ENCODE results near the gene TRAPPC2L. TPM values are rescaled to one million over a fixed set of nuclear protein-coding genes. Genes with fewer than 3 reads are reported as not detected.

Gene TRAPPC2L
- total and polyA plus RNA-seq, 2 of the 13 experiments (the other 11 are each of a cell fraction or from before 2014, with no cell fraction given) = 96.3 to 107 TPM

DNA sequence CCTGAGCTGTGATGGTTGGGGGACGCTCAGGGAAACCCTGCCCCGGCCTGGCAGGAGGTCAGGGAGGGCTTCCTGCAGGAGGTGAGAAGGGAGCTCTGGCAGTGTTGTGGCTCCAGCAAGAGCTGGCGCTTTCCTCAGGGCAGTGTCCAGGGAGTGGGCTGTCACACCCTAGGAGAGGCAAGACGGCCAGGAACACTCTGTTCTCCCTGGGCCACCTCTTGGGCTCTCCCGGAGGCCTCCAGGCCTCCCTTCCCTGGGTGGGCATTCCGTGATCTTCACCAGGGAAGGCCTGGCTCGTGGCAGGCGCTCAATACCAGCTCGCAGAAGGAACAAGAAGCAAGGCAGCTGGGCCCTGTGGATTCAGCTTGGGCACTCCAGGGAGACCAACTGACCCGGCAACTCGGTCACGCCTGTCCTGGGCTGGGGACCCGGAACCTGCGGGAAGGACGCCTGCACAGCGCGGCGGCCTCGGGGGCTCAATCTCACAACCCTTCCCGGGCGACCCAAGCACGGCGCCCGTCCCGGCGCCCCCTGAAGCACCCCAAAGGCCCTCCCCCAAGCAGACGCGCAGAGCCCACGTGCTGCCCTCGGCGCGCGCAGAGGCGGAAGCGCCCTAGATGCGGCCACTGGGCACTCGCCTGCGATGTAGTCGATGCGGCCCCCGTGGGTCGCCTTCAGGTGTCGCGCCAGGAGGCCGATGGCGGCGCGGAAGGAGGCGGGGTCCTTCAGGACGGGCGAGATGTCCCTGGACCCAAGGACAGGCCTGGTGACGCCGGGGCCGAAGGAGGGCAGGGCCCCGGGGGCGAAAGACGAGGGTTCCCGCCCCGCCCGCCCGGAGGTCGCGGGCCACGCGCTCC lies 45.8 kb upstream of the TRAPPC2L start (continued):
- TF ChIP-seq AHDC1 (CRISPR knock-in tag; IDR thresholded peaks at IDR 0.05; ENCODE audit: borderline replicate concordance) = 0 out of 2 replicates have a peak, but pooled peaks have one; percentile 5
- TF ChIP-seq HIC2 (CRISPR knock-in tag; IDR thresholded peaks at IDR 0.05; ENCODE audit: low read depth) = no peak; the same call in 1 of the 2 replicates
- TF ChIP-seq ZBTB1 (CRISPR knock-in tag; IDR thresholded peaks at IDR 0.05; ENCODE audit: borderline replicate concordance) = no peak
- TF ChIP-seq MIER2 (CRISPR knock-in tag; IDR thresholded peaks at IDR 0.05) = 0 out of 2 replicates have a peak, but pooled peaks have one; percentile 14
- TF ChIP-seq SALL1 (CRISPR knock-in tag; IDR thresholded peaks at IDR 0.05) = peak; percentile 69; the same call in 1 of the 2 replicates
- TF ChIP-seq, protein P1, sequence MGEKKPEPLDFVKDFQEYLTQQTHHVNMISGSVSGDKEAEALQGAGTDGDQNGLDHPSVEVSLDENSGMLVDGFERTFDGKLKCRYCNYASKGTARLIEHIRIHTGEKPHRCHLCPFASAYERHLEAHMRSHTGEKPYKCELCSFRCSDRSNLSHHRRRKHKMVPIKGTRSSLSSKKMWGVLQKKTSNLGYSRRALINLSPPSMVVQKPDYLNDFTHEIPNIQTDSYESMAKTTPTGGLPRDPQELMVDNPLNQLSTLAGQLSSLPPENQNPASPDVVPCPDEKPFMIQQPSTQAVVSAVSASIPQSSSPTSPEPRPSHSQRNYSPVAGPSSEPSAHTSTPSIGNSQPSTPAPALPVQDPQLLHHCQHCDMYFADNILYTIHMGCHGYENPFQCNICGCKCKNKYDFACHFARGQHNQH (CRISPR knock-in tag; IDR thresholded peaks at IDR 0.05) = no peak; the same call in 1 of the 2 replicates
- no peak; the same call in 1 of the 2 replicates for TF ChIP-seq AHR (CRISPR knock-in tag; IDR thresholded peaks at IDR 0.05)
- no peak; the same call in 1 of the 2 replicates for TF ChIP-seq ZNF691 (CRISPR knock-in tag; IDR thresholded peaks at IDR 0.05; ENCODE audit: borderline replicate concordance, low read depth)
- no peak; the same call in 1 of the 2 replicates for TF ChIP-seq HNRNPL (IDR thresholded peaks at IDR 0.05; ENCODE audit: low read depth, low read length)
- TF ChIP-seq PHF8 (CRISPR knock-in tag; IDR thresholded peaks at IDR 0.05) = no peak; the same call in 1 of the 2 replicates
- TF ChIP-seq MYNN (CRISPR knock-in tag; IDR thresholded peaks at IDR 0.05; ENCODE audit: low read depth) = no peak; the same call in 1 of the 2 replicates
- no peak for TF ChIP-seq RBM39 (IDR thresholded peaks at IDR 0.05; ENCODE audit: low read depth, low read length, poor library complexity, severe bottlenecking)
- no peak; the same call in 1 of the 2 replicates for TF ChIP-seq ZNF572 (CRISPR knock-in tag; IDR thresholded peaks at IDR 0.05)
- TF ChIP-seq ESRRA (CRISPR knock-in tag; IDR thresholded peaks at IDR 0.05; ENCODE audit: low read depth) = peak; percentile 11; the same call in 1 of the 2 replicates
- TF ChIP-seq ZNF7 (CRISPR knock-in tag; IDR thresholded peaks at IDR 0.05) = no peak
- TF ChIP-seq ZNF430 (CRISPR knock-in tag; IDR thresholded peaks at IDR 0.05) = no peak
- no peak; the same call in 1 of the 2 replicates for TF ChIP-seq THAP8 (CRISPR knock-in tag; IDR thresholded peaks at IDR 0.05; ENCODE audit: borderline replicate concordance)
- TF ChIP-seq FOSL1 (CRISPR knock-in tag; IDR thresholded peaks at IDR 0.05; ENCODE audit: borderline replicate concordance) = no peak; the same call in 1 of the 2 replicates

Data from HepG2 (cell line).